Keratinocyte (primary cell): ENCODE measurements around the gene VTI1A.

ENCODE experiments used
- CTCF ChIP-seq, 3 experiments: IDR thresholded peaks in 1 of 3; conservative IDR thresholded peaks in 1 of 3; optimal IDR thresholded peaks in 1 of 3; 2 replicates in 2 of 3; 3 replicates in 1 of 3; pipeline versions ENCODE3 to v1.5.1; 2011; ENCODE audit warnings: low read length in 3 of 3, mild to moderate bottlenecking in 3 of 3, moderate library complexity in 2 of 3, control low read depth in 1 of 3, inconsistent platforms in 1 of 3; ENCODE audit not compliant: insufficient read depth in 2 of 3; ENCODE audit errors: extremely low read depth in 1 of 3
- EZH2 ChIP-seq: IDR thresholded peaks from one replicate; pipeline ENCODE4 v1.6.1; 2012; ENCODE audit warnings: inconsistent platforms, mild to moderate bottlenecking, low read length, moderate library complexity

- TF ChIP-seq EZH2: no peak
- no peak for TF ChIP-seq CTCF (optimal IDR thresholded peaks at IDR 0.05 in 1 of 3, IDR thresholded peaks at IDR 0.05 in 1 of 3, conservative IDR thresholded peaks at IDR 0.05 in 1 of 3; ENCODE audit: extremely low read depth in 1 of 3, insufficient read depth in 2 of 3, low read length in 3 of 3)
Observed at GRCh38 chr10:112637901-112638300, 190.9 kb downstream of the VTI1A start.
